Vagina (tissue), 2 donors: ENCODE measurements around the gene CALHM4. TPM values are rescaled to one million over a fixed set of nuclear protein-coding genes. Genes with fewer than 3 reads are reported as not detected.
A peak's percentile ranks its signal among the peaks of the same experiment; 100 is the strongest.

Source experiments
- DNase-seq, 2 donors: peaks; one replicate each; pipeline ENCODE4 v3.0.0-alpha.2; 2017; ENCODE audit errors: extremely low spot score in 2 of 2
- H3K27ac ChIP-seq: fragments of 200-600 bp; sonication (generic); one replicate; pipeline ENCODE4 v1.5.1; 2019
- H3K27me3 ChIP-seq: fragments of 200-600 bp; sonication (generic); one replicate; pipeline ENCODE4 v1.5.1; 2019
- H3K36me3 ChIP-seq, 2 donors: fragments of 200-600 bp; sonication (generic); one replicate each; pipeline ENCODE4 v1.5.1; 2017 to 2019
- H3K4me1 ChIP-seq: fragments of 200-600 bp; sonication (generic); one replicate; pipeline ENCODE4 v1.5.1; 2019
- H3K4me3 ChIP-seq, 2 donors: fragments of 200-600 bp; sonication (generic); 1 replicate in 1 of 2; 2 replicates in 1 of 2; pipeline ENCODE4 v1.5.1; 2016 to 2019
- H3K9me3 ChIP-seq: fragments of 200-600 bp; sonication (generic); one replicate; pipeline ENCODE4 v1.5.1; 2019
- POLR2A ChIP-seq, 2 donors: fragments of 450-650 bp; IDR thresholded peaks; one replicate each; pipeline ENCODE4 v1.6.1; 2017; ENCODE audit warnings: antibody characterized with exemption in 2 of 2, mild to moderate bottlenecking in 2 of 2, moderate library complexity in 2 of 2
- POLR2AphosphoS5 ChIP-seq, 2 donors: sonication (generic); formaldehyde crosslinking; IDR thresholded peaks; one replicate each; pipeline ENCODE4 v1.9.0; 2017; ENCODE audit warnings: antibody characterized with exemption in 2 of 2, mild to moderate bottlenecking in 2 of 2, low read depth in 1 of 2; ENCODE audit not compliant: insufficient read depth in 1 of 2
- intact Hi-C: fragments of 100-400 bp; cut with DNase I; formaldehyde crosslinking; loops from one replicate; pipeline ENCODE4 v1.15.1; 2023
- total RNA-seq: library from RNA; depleted of rRNA; stranded (reverse); fragments of >200 nt; gene quantifications from one replicate; pipeline ENCODE4 v1.2.3, GENCODE V29; 2016
- TF ChIP-seq, protein P1 (sequence below), 3 experiments: fragments of 450-650 bp in 2 of 3; fragments of 200-600 bp in 1 of 3; sonication (generic) in 1 of 3; IDR thresholded peaks; one replicate each; pipeline ENCODE4 v1.5.1; 2017 to 2019; ENCODE audit warnings: antibody characterized with exemption in 3 of 3, mild to moderate bottlenecking in 2 of 3, moderate library complexity in 2 of 3

CALHM4 gene
- not detected for total RNA-seq

GRCh38 chr6:116553451-116553850 lies at the start of gene CALHM4:
CALHM4 (plus strand) TSS chr6:116553751; CDS start chr6:116553794, 43 bp downstream.
- H3K27me3 ChIP-seq, result no peaks in the 10 kb centered on the region
- TF ChIP-seq POLR2A (IDR thresholded peaks at IDR 0.05) (no peak), POLR2AphosphoS5 (IDR thresholded peaks at IDR 0.05; ENCODE audit: insufficient read depth in 1 of 2, low read depth in 1 of 2) (no peak)
- TF ChIP-seq, protein P1, sequence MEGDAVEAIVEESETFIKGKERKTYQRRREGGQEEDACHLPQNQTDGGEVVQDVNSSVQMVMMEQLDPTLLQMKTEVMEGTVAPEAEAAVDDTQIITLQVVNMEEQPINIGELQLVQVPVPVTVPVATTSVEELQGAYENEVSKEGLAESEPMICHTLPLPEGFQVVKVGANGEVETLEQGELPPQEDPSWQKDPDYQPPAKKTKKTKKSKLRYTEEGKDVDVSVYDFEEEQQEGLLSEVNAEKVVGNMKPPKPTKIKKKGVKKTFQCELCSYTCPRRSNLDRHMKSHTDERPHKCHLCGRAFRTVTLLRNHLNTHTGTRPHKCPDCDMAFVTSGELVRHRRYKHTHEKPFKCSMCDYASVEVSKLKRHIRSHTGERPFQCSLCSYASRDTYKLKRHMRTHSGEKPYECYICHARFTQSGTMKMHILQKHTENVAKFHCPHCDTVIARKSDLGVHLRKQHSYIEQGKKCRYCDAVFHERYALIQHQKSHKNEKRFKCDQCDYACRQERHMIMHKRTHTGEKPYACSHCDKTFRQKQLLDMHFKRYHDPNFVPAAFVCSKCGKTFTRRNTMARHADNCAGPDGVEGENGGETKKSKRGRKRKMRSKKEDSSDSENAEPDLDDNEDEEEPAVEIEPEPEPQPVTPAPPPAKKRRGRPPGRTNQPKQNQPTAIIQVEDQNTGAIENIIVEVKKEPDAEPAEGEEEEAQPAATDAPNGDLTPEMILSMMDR (IDR thresholded peaks at IDR 0.05), result no peak
- DNase-seq, result no peak
- intact Hi-C loops, result no loop called here
- H3K36me3 ChIP-seq, result no peaks in the 10 kb centered on the region
- H3K4me3 ChIP-seq, result no peak within 1 kb of the TSS
- H3K27ac ChIP-seq, result no peak within 1 kb of the TSS
- no peaks in the 10 kb centered on the region for H3K9me3 ChIP-seq
- no peaks in the 10 kb centered on the region for H3K4me1 ChIP-seq

DNA sequence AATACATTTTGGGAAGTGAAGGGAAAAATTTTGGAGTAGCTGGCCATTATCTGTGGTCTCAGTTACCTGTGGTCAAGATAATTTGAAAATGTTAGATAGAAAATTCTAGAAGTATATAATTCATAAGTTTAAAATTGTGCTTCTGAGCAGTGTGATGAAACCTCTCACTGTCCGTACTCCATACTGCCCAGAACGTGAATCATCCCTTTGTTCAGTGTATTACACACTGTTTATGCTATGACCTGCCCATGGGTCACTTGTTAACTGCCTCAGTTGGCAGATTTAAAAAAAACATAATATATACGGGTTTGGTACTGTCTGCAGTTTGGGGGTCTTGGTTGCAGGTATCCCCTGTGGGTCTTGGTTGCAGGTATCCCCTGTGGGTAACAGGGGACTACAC lies 46.2 kb upstream of the CALHM4 start:
- intact Hi-C loops, result no loop called here

DNA sequence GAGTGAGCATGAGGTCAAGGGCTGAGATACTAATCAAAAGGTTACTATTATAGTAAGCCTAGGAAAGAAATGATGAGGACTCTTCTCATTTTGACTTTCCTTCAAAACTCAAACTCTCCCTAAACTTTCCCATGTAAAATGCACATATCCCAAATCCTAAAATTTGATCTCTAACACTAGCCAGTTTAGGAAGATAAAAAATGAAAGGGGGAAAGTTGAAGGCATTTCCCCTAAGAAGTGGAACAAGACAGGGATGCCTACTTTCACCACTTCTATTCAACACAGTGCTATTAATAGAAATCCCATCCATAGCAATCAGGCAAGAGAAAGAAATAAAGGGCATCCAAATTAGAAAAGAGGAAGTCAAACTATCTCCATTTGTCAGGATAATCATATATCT lies 45.0 kb upstream of the CALHM4 start:
- Histone ChIP-seq H3K36me3 (no peaks in the 10 kb centered on the region), H3K27me3 (no peaks in the 10 kb centered on the region), H3K4me3 (no peak overlapping the region), H3K9me3 (no peaks in the 10 kb centered on the region), H3K27ac (no peak overlapping the region), H3K4me1 (peaks cover 6% of the 10 kb centered on the region)
- intact Hi-C loops, result no loop called here
- TF ChIP-seq POLR2AphosphoS5 (IDR thresholded peaks at IDR 0.05; ENCODE audit: insufficient read depth in 1 of 2, low read depth in 1 of 2) (no peak), POLR2A (IDR thresholded peaks at IDR 0.05) (no peak)
- TF ChIP-seq, protein P1 (IDR thresholded peaks at IDR 0.05), result no peak
- no peak for DNase-seq

More for the DNA sequence above, 46.2 kb upstream of the CALHM4 start:
- H3K27ac ChIP-seq, result no peak overlapping the region
- no peak for DNase-seq
- no peaks in the 10 kb centered on the region for H3K4me1 ChIP-seq
- no peaks in the 10 kb centered on the region for H3K27me3 ChIP-seq
- H3K36me3 ChIP-seq, result no peaks in the 10 kb centered on the region
- no peak overlapping the region for H3K4me3 ChIP-seq
- no peaks in the 10 kb centered on the region for H3K9me3 ChIP-seq
- TF ChIP-seq POLR2AphosphoS5 (IDR thresholded peaks at IDR 0.05; ENCODE audit: insufficient read depth in 1 of 2, low read depth in 1 of 2), result no peak
- TF ChIP-seq POLR2A (IDR thresholded peaks at IDR 0.05), result no peak
- TF ChIP-seq, protein P1 (IDR thresholded peaks at IDR 0.05), result no peak

DNA sequence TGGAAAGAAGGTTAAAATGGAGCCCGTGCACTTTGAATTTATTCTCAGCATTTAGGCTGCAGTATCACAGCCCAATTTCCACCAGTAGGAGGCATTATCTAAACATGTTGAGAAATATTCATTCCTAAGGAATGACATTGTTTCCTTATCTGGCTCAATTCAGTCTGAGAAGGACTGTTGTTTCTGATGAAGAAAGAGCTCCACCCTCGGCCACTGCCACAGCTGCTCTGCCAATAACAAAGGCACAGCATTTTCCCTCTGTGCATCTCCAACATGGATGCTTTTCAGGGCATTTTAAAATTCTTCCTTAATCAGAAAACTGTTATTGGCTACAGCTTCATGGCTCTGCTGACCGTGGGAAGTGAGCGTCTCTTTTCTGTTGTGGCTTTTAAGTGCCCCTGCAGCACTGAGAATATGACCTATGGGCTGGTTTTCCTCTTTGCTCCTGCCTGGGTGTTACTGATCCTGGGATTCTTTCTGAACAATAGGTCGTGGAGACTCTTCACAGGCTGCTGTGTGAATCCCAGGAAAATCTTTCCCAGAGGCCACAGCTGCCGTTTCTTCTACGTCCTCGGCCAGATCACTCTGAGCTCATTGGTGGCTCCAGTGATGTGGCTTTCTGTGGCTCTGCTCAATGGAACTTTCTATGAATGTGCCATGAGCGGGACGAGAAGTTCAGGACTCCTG lies 42.0 kb upstream of the CALHM4 start, which contains the start of gene CALHM5:
Gene CALHM5, plus strand, starts transcription at position 216 of the 687 bp plus-strand sequence. Its CDS starts 58 bp downstream, at position 274.
- peak within 1 kb of the TSS; percentile 82 for H3K27ac ChIP-seq
- H3K27me3 ChIP-seq, result no peaks in the 10 kb centered on the region
- intact Hi-C loops, result loop anchor here (5.0 kb wide), 1 partner anchor 119 kb away; no protein-coding TSS in a partner anchor
- peaks cover 21% of the 10 kb centered on the region for H3K4me1 ChIP-seq
- H3K4me3 ChIP-seq, result peak within 1 kb of the TSS; percentile 37 to 43
- no peak for DNase-seq
- TF ChIP-seq, protein P1 (IDR thresholded peaks at IDR 0.05), result peak; percentile 21 to 60 (median 51)
- TF ChIP-seq POLR2AphosphoS5 (IDR thresholded peaks at IDR 0.05; ENCODE audit: insufficient read depth in 1 of 2, low read depth in 1 of 2) (peak in 1 of 2 donors; percentile 74), POLR2A (IDR thresholded peaks at IDR 0.05) (peak in 1 of 2 donors; percentile 7)
- H3K36me3 ChIP-seq, result no peaks in the 10 kb centered on the region
- no peaks in the 10 kb centered on the region for H3K9me3 ChIP-seq

DNA sequence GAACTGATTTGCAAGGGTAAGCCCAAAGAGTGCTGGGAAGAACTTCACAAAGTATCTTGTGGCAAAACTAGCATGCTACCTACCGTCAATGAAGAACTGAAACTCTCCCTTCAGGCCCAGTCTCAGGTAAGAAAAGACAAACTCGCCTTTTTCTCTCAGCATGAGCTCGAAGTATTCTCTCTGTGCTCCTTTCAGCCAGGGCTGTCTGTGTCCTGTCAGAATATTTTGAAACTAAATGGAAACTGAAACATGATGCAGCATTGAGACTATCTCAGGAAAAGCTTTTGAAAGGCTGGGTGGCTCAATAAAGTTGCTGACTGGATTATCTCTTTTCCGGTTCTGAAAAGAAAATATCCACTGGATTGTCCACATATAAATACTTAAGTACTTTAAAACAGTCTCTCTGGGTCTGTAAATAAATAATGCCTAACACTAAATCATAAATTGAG lies 41.4 kb upstream of the CALHM4 start:
- H3K36me3 ChIP-seq, result no peaks in the 10 kb centered on the region
- no peaks in the 10 kb centered on the region for H3K27me3 ChIP-seq
- H3K27ac ChIP-seq, result peak overlapping the region; percentile 82
- H3K9me3 ChIP-seq, result no peaks in the 10 kb centered on the region
- H3K4me1 ChIP-seq, result peaks cover 21% of the 10 kb centered on the region
- DNase-seq, result no peak
- intact Hi-C loops, result loop anchor here (5.0 kb wide), 1 partner anchor 120 kb away; no protein-coding TSS in a partner anchor
- H3K4me3 ChIP-seq, result peak overlapping the region; percentile 37 to 43
- no peak for TF ChIP-seq POLR2AphosphoS5 (IDR thresholded peaks at IDR 0.05; ENCODE audit: insufficient read depth in 1 of 2, low read depth in 1 of 2)
- TF ChIP-seq, protein P1 (IDR thresholded peaks at IDR 0.05), result no peak
- no peak for TF ChIP-seq POLR2A (IDR thresholded peaks at IDR 0.05)
